Erythroblast (primary cell): ENCODE results near the gene TMEM135.

Source experiments
- GATA1 ChIP-seq: IDR thresholded peaks from 2 replicates; pipeline ENCODE4 v1.6.1; 2011; ENCODE audit warnings: low read depth, mild to moderate bottlenecking, control low read depth, low read length, moderate library complexity
- POLR2A ChIP-seq: IDR thresholded peaks from 2 replicates; pipeline ENCODE4 v1.6.1; 2011; ENCODE audit warnings: mild to moderate bottlenecking, low read length

DNA sequence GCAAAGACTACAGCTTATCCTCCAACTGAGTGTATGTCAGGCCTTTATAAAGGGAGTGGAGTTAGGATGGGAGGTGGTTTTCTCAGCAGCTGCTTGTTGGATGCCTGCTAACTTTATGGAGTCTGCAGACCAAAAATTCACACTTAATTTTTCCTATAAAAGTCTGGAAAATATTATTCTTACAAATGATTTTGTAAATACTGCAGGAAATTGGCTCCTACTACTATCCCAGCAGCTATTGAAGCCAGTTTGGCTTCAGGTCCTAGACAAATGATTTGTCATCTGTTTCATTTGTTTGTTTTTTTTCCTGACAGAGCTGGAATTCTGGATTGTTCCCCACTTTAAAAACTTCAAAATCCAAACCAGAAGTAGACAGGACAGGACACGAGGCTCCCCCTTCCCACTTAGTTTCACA, 292.5 kb downstream of the TMEM135 start:
- TF ChIP-seq POLR2A (no peak), GATA1 (no peak)
